GM23338 (cell line): Measurements from ENCODE around the gene SNPH. TPM values are rescaled to one million over a fixed set of nuclear protein-coding genes. Genes with fewer than 3 reads are reported as not detected.

Experiments
- ATAC-seq: fragments of 200-7000 bp; cut with Tn5 transposase; 3 replicates; pipeline ENCODE4 v1.9.1; 2020
- DNase-seq: peaks from one replicate; pipeline ENCODE4 v3.0.0-alpha.2; 2015; ENCODE audit warnings: low spot score
- H2AFZ ChIP-seq: fragments of 200-600 bp; sonication (generic); 2 replicates; pipeline ENCODE4 v1.8.0; 2016; ENCODE audit warnings: antibody characterized with exemption, mild to moderate bottlenecking, moderate library complexity
- H3F3A ChIP-seq: fragments of 200-600 bp; sonication (generic); replicated peaks from 2 replicates; pipeline ENCODE4 v1.8.0; 2017; ENCODE audit warnings: antibody characterized with exemption, mixed run types, low read depth
- H3K27ac ChIP-seq: fragments of 200-600 bp; sonication (generic); 2 replicates; pipeline ENCODE4 v1.6.1; 2016; ENCODE audit warnings: low read depth
- H3K27me3 ChIP-seq: fragments of 200-600 bp; sonication (generic); 2 replicates; pipeline ENCODE4 v1.8.0; 2016; ENCODE audit warnings: mild to moderate bottlenecking, mixed run types, moderate library complexity; ENCODE audit not compliant: insufficient read depth
- H3K36me3 ChIP-seq: fragments of 200-600 bp; sonication (generic); 2 replicates; pipeline ENCODE4 v1.8.0; 2016; ENCODE audit warnings: mild to moderate bottlenecking; ENCODE audit not compliant: insufficient read depth
- H3K4me1 ChIP-seq: fragments of 200-600 bp; sonication (generic); 2 replicates; pipeline ENCODE4 v1.8.0; 2016; ENCODE audit warnings: mild to moderate bottlenecking, moderate library complexity; ENCODE audit not compliant: insufficient read depth
- H3K4me2 ChIP-seq: fragments of 200-600 bp; sonication (generic); 2 replicates; pipeline ENCODE4 v1.7.1; 2017; ENCODE audit warnings: mixed run types
- H3K4me3 ChIP-seq: fragments of 200-600 bp; sonication (generic); 2 replicates; pipeline ENCODE4 v1.6.1; 2016; ENCODE audit warnings: mixed run types
- H3K79me2 ChIP-seq: fragments of 200-600 bp; sonication (generic); replicated peaks from 2 replicates; pipeline ENCODE4 v1.8.0; 2017; ENCODE audit warnings: mild to moderate bottlenecking; ENCODE audit not compliant: insufficient read depth
- H3K9me2 ChIP-seq: fragments of 200-600 bp; sonication (generic); 2 replicates; pipeline ENCODE4 v1.8.0; 2017; ENCODE audit not compliant: insufficient read depth
- H4K20me1 ChIP-seq: fragments of 200-600 bp; sonication (generic); replicated peaks from 2 replicates; pipeline ENCODE4 v1.8.0; 2017; ENCODE audit warnings: mild to moderate bottlenecking; ENCODE audit not compliant: insufficient read depth
- H3K27ac Mint-ChIP-seq: 2 replicates; pipeline ENCODE4 v1.8.0; 2020; ENCODE audit warnings: inconsistent platforms, mild to moderate bottlenecking, moderate library complexity, mixed read lengths
- H3K27me3 Mint-ChIP-seq: 3 replicates; pipeline ENCODE4 v1.8.0; 2022; ENCODE audit warnings: low read depth, mild to moderate bottlenecking, moderate library complexity, mixed read lengths, inconsistent platforms; ENCODE audit not compliant: insufficient read depth, poor library complexity
- H3K36me3 Mint-ChIP-seq: 3 replicates; pipeline ENCODE4 v1.8.0; 2021; ENCODE audit warnings: low read depth, mild to moderate bottlenecking, inconsistent platforms, moderate library complexity, mixed read lengths
- H3K4me1 Mint-ChIP-seq: 3 replicates; pipeline ENCODE4 v1.8.0; 2020; ENCODE audit warnings: mild to moderate bottlenecking, inconsistent platforms, mixed read lengths
- H3K4me3 Mint-ChIP-seq: 3 replicates; pipeline ENCODE4 v1.8.0; 2021; ENCODE audit warnings: moderate library complexity, mild to moderate bottlenecking, inconsistent platforms, mixed read lengths
- H3K9me3 Mint-ChIP-seq: 3 replicates; pipeline ENCODE4 v1.8.0; 2020; ENCODE audit warnings: moderate library complexity, mild to moderate bottlenecking, inconsistent platforms, mixed read lengths
- CREB1 ChIP-seq: fragments of 250-450 bp; sonication (Bioruptor Pico); IDR thresholded peaks from 2 replicates; pipeline ENCODE4 v1.5.0; 2020; ENCODE audit warnings: low read depth, mild to moderate bottlenecking, moderate library complexity
- JUNB ChIP-seq: IDR thresholded peaks from one replicate; pipeline ENCODE4 v1.6.1; 2016; ENCODE audit warnings: antibody characterized with exemption; ENCODE audit not compliant: unreplicated experiment
- NANOG ChIP-seq: IDR thresholded peaks from 2 replicates; pipeline ENCODE4 v1.6.1; 2016; ENCODE audit warnings: antibody characterized with exemption, borderline replicate concordance
- POLR2AphosphoS5 ChIP-seq: IDR thresholded peaks from 2 replicates; pipeline ENCODE4 v1.6.1; 2016; ENCODE audit warnings: antibody characterized with exemption, low read depth
- STAT1 ChIP-seq: IDR thresholded peaks from one replicate; pipeline ENCODE4 v1.6.1; 2016; ENCODE audit warnings: antibody characterized with exemption; ENCODE audit not compliant: unreplicated experiment
- ZNF114 ChIP-seq: fragments of 250-450 bp; sonication (Bioruptor Pico); IDR thresholded peaks from 2 replicates; pipeline ENCODE4 v1.5.0; 2020; ENCODE audit warnings: mild to moderate bottlenecking, moderate library complexity
- ZNF331 ChIP-seq: fragments of 250-450 bp; sonication (Bioruptor Pico); IDR thresholded peaks from 2 replicates; pipeline ENCODE4 v1.5.0; 2020; ENCODE audit warnings: low read depth, mild to moderate bottlenecking, moderate library complexity
- polyA plus RNA-seq: library from polyadenylated mRNA; unstranded; fragments of >200 nt; fragmentation: Nextera tagmentation; extraction: Ambion mirVana; gene quantifications from 2 replicates; pipeline ENCODE4 v1.2.1, GENCODE V29; 2016
- total RNA-seq: library from RNA; depleted of rRNA; stranded (reverse); fragments of >200 nt; shearing (Covaris generic); gene quantifications from 2 replicates; pipeline ENCODE4 v1.2.3, GENCODE V29; 2014
- TF ChIP-seq, protein P1 (sequence below): fragments of 250-450 bp; sonication (Bioruptor Pico); IDR thresholded peaks from 2 replicates; pipeline ENCODE4 v1.5.0; 2020; ENCODE audit warnings: mild to moderate bottlenecking, moderate library complexity

Gene SNPH
- total and polyA plus RNA-seq, 2 experiments from 2014 or later, result 1.5 to 5.8 TPM

DNA sequence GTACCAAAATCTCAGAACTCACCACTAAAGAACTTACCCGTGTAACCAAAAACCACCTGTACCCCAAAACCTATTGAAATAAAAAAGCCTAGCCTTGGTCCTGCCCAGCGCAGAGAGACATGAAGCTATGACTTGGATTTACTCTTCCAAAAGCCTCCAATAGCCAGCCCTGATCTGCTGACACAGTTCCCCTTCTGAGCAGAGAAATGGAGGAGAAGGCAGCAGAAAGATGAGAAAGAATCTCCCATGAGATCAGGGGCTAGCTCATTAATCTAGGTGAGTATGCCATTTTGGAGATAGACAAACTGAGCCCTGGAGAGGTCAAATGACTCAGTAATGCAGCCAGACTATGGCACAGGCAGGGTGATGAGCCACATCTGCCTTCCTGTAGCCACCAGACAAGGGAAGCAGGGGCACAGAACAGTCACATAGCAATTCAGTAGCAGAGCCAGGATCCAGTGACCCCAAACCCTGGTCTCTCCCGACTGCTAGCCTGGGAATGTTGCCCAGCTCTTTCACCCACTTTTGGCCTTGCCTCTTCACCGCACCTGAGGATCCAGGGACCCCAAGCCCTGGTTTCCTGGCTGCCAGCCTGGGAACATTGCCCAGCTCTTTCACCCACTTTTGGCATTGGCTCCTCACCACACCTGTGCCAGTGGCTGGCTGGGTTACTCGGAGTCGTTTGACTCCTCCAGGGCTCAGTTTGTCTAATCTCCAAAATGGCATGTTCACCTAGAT lies 70.0 kb downstream of the SNPH start:
- Histone ChIP-seq H3K27ac (0 out of 2 replicates have a peak overlapping the region, but pooled peaks have one; percentile 45), H3K79me2 (0 out of 2 replicates have a peak, but pooled peaks cover 5% of the 10 kb centered on the region), H3F3A (no peaks in the 10 kb centered on the region), H3K4me3 (no peak overlapping the region), H4K20me1 (peaks cover 15% of the 10 kb centered on the region), H2AFZ (no peak overlapping the region), H3K4me2 (no peak overlapping the region), H3K9me2 (no peaks in the 10 kb centered on the region), H3K36me3 (no peaks in the 10 kb centered on the region), H3K4me1 (no peaks in the 10 kb centered on the region), H3K27me3 (no peaks in the 10 kb centered on the region; the same call in 1 of the 2 replicates)
- no peak for ATAC-seq
- Mint-ChIP-seq H3K36me3 (peaks cover 23% of the 10 kb centered on the region; the same call in 2 of the 3 replicates), H3K4me3 (no peak overlapping the region), H3K9me3 (no peaks in the 10 kb centered on the region), H3K27ac (no peak overlapping the region), H3K27me3 (peaks cover 8% of the 10 kb centered on the region), H3K4me1 (peaks cover 16% of the 10 kb centered on the region)
- DNase-seq, result no peak
- TF ChIP-seq NANOG, result no peak
- no peak for TF ChIP-seq POLR2AphosphoS5

DNA sequence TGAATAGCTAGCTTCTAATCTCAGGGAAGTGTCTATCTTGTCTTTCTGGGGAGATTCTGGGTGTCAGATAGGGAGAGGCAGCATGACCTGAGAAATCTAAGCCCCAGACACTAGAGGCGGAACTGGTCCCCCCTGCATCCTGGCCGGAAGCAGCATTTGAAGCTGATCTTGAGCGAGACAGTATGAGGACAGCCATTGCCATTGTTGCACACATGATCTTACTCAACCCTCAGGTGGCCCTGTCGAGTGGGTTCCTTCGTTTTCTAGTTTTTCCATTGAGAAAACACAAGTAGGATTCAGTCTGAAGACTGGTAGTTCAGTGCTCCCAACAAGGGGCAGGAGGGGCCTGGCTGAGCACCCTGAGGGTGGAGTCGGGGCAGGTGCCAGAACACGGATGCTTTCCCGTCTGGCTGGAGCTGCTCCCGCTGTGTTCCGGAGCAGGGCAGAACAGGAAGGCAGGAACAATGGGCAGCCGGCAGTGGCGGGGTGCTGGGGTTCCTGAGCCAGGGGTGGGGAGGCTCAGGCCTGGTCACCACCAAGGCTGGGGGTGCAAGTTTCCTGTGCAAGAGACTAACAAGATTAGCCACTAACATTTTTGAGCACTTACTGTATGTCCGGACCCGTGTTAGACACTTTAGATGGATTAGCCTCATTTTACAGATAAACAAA lies 70.7 kb downstream of the SNPH start:
- H4K20me1 ChIP-seq, result peaks cover 15% of the 10 kb centered on the region
- H3K36me3 ChIP-seq, result no peaks in the 10 kb centered on the region
- H3K79me2 ChIP-seq, result 0 out of 2 replicates have a peak, but pooled peaks cover 5% of the 10 kb centered on the region
- H3F3A ChIP-seq, result no peaks in the 10 kb centered on the region
- no peak overlapping the region for H3K4me2 ChIP-seq
- H3K4me3 ChIP-seq, result no peak overlapping the region
- no peak overlapping the region for H2AFZ ChIP-seq
- Mint-ChIP-seq H3K36me3 (peaks cover 21% of the 10 kb centered on the region; the same call in 2 of the 3 replicates), H3K4me1 (peaks cover 16% of the 10 kb centered on the region), H3K9me3 (no peaks in the 10 kb centered on the region), H3K27ac (no peak overlapping the region), H3K27me3 (peaks cover 11% of the 10 kb centered on the region), H3K4me3 (no peak overlapping the region)
- peak; percentile 75 for ATAC-seq
- DNase-seq, result peak; percentile 43
- H3K4me1 ChIP-seq, result no peaks in the 10 kb centered on the region
- H3K27ac ChIP-seq, result 0 out of 2 replicates have a peak overlapping the region, but pooled peaks have one; percentile 45
- TF ChIP-seq NANOG, result no peak
- TF ChIP-seq POLR2AphosphoS5, result no peak
- no peak for TF ChIP-seq ZNF114 (CRISPR knock-in tag)
- TF ChIP-seq, protein P1, sequence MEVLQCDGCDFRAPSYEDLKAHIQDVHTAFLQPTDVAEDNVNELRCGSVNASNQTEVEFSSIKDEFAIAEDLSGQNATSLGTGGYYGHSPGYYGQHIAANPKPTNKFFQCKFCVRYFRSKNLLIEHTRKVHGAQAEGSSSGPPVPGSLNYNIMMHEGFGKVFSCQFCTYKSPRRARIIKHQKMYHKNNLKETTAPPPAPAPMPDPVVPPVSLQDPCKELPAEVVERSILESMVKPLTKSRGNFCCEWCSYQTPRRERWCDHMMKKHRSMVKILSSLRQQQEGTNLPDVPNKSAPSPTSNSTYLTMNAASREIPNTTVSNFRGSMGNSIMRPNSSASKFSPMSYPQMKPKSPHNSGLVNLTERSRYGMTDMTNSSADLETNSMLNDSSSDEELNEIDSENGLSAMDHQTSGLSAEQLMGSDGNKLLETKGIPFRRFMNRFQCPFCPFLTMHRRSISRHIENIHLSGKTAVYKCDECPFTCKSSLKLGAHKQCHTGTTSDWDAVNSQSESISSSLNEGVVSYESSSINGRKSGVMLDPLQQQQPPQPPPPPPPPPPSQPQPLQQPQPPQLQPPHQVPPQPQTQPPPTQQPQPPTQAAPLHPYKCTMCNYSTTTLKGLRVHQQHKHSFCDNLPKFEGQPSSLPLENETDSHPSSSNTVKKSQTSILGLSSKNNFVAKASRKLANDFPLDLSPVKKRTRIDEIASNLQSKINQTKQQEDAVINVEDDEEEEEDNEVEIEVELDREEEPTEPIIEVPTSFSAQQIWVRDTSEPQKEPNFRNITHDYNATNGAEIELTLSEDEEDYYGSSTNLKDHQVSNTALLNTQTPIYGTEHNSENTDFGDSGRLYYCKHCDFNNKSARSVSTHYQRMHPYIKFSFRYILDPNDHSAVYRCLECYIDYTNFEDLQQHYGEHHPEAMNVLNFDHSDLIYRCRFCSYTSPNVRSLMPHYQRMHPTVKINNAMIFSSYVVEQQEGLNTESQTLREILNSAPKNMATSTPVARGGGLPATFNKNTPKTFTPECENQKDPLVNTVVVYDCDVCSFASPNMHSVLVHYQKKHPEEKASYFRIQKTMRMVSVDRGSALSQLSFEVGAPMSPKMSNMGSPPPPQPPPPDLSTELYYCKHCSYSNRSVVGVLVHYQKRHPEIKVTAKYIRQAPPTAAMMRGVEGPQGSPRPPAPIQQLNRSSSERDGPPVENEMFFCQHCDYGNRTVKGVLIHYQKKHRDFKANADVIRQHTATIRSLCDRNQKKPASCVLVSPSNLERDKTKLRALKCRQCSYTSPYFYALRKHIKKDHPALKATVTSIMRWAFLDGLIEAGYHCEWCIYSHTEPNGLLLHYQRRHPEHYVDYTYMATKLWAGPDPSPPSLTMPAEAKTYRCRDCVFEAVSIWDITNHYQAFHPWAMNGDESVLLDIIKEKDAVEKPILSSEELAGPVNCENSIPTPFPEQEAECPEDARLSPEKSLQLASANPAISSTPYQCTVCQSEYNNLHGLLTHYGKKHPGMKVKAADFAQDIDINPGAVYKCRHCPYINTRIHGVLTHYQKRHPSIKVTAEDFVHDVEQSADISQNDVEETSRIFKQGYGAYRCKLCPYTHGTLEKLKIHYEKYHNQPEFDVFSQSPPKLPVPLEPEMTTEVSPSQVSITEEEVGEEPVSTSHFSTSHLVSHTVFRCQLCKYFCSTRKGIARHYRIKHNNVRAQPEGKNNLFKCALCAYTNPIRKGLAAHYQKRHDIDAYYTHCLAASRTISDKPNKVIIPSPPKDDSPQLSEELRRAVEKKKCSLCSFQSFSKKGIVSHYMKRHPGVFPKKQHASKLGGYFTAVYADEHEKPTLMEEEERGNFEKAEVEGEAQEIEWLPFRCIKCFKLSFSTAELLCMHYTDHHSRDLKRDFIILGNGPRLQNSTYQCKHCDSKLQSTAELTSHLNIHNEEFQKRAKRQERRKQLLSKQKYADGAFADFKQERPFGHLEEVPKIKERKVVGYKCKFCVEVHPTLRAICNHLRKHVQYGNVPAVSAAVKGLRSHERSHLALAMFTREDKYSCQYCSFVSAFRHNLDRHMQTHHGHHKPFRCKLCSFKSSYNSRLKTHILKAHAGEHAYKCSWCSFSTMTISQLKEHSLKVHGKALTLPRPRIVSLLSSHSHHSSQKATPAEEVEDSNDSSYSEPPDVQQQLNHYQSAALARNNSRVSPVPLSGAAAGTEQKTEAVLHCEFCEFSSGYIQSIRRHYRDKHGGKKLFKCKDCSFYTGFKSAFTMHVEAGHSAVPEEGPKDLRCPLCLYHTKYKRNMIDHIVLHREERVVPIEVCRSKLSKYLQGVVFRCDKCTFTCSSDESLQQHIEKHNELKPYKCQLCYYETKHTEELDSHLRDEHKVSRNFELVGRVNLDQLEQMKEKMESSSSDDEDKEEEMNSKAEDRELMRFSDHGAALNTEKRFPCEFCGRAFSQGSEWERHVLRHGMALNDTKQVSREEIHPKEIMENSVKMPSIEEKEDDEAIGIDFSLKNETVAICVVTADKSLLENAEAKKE, result no peak
- TF ChIP-seq STAT1, result no peak
- TF ChIP-seq CREB1, result no peak
- TF ChIP-seq JUNB, result no peak
- TF ChIP-seq ZNF331 (CRISPR knock-in tag), result no peak
- H3K27me3 ChIP-seq, result no peaks in the 10 kb centered on the region; the same call in 1 of the 2 replicates
- no peaks in the 10 kb centered on the region for H3K9me2 ChIP-seq
